HEK293T (cell line): ENCODE measurements around the gene FAM222B.
A peak's percentile ranks its signal among the peaks of the same experiment; 100 is the strongest.

Source experiments
- CTCF ChIA-PET: fragments of 350-600 bp; formaldehyde crosslinking; extraction: SDS; loops from one replicate; lab custom pipeline; 2021; ENCODE audit warnings: antibody characterized with exemption, inconsistent platforms; lab: Yijun Ruan, JAX
- POLR2A ChIA-PET: fragments of 350-600 bp; formaldehyde crosslinking; extraction: SDS; loops from one replicate; lab custom pipeline; 2020; ENCODE audit warnings: antibody characterized with exemption, inconsistent platforms; lab: Yijun Ruan, JAX
- DNase-seq: peaks from one replicate; pipeline ENCODE4 v3.0.0; 2012; ENCODE audit warnings: mixed read lengths; ENCODE audit errors: extremely low spot score
- ARNT ChIP-seq: fragments of 450-650 bp; IDR thresholded peaks from 2 replicates; pipeline ENCODE4 v1.6.1; 2017; ENCODE audit warnings: mild to moderate bottlenecking
- BHLHE40 ChIP-seq: fragments of 450-650 bp; IDR thresholded peaks from 2 replicates; pipeline ENCODE4 v1.6.1; 2016; ENCODE audit warnings: mild to moderate bottlenecking, moderate library complexity, borderline replicate concordance
- CTBP1 ChIP-seq: fragments of 450-650 bp; IDR thresholded peaks from 2 replicates; pipeline ENCODE4 v1.6.1; 2016; ENCODE audit warnings: borderline replicate concordance
- ELF4 ChIP-seq: fragments of 450-650 bp; IDR thresholded peaks from 2 replicates; pipeline ENCODE4 v1.6.1; 2017; ENCODE audit warnings: antibody characterized with exemption
- FOXA1 ChIP-seq: fragments of 450-650 bp; IDR thresholded peaks from 2 replicates; pipeline ENCODE4 v1.6.1; 2016; ENCODE audit warnings: mild to moderate bottlenecking
- FOXK2 ChIP-seq: fragments of 450-650 bp; IDR thresholded peaks from 2 replicates; pipeline ENCODE4 v1.6.1; 2016; ENCODE audit warnings: mild to moderate bottlenecking
- FOXM1 ChIP-seq: fragments of 450-650 bp; IDR thresholded peaks from 2 replicates; pipeline ENCODE4 v1.6.1; 2017; ENCODE audit warnings: mild to moderate bottlenecking, borderline replicate concordance
- HDGF ChIP-seq: fragments of 450-650 bp; IDR thresholded peaks from 2 replicates; pipeline ENCODE4 v1.6.1; 2017; ENCODE audit warnings: antibody characterized with exemption, borderline replicate concordance
- L3MBTL2 ChIP-seq: fragments of 450-650 bp; conservative IDR thresholded peaks from 2 replicates; pipeline ENCODE4 v1.6.1; 2016; ENCODE audit warnings: mild to moderate bottlenecking
- LEF1 ChIP-seq: fragments of 450-650 bp; IDR thresholded peaks from 2 replicates; pipeline ENCODE4 v1.6.1; 2017; ENCODE audit warnings: mild to moderate bottlenecking, borderline replicate concordance
- NFRKB ChIP-seq: fragments of 450-650 bp; IDR thresholded peaks from 2 replicates; pipeline ENCODE4 v1.6.1; 2016; ENCODE audit warnings: mild to moderate bottlenecking, moderate library complexity
- SP1 ChIP-seq: fragments of 450-650 bp; IDR thresholded peaks from 2 replicates; pipeline ENCODE4 v1.6.1; 2017
- SUZ12 ChIP-seq: fragments of 450-650 bp; IDR thresholded peaks from 2 replicates; pipeline ENCODE4 v1.6.1; 2016; ENCODE audit warnings: mild to moderate bottlenecking
- TARDBP ChIP-seq: fragments of 450-650 bp; IDR thresholded peaks from 2 replicates; pipeline ENCODE4 v1.6.1; 2016
- ZNF384 ChIP-seq: fragments of 450-650 bp; IDR thresholded peaks from 2 replicates; pipeline ENCODE4 v1.6.1; 2016
- TF ChIP-seq, protein P1 (sequence below): fragments of 450-650 bp; IDR thresholded peaks from 2 replicates; pipeline ENCODE4 v1.6.1; 2016

The FAM222B gene

GRCh38 chr17:28710861-28711722, 131.5 kb downstream of the FAM222B start:
- ChIA-PET CTCF (interaction anchor here (0.7 to 2.8 kb wide), 6 partner anchors 8 to 122 kb away, joined by 3 to 14 read pairs (median 4); partner anchors contain the start of genes RPL23A and TLCD1), POLR2A (interaction anchor here (0.7 to 15.7 kb wide), 18 partner anchors 9 to 241 kb away, joined by 3 to 309 read pairs (median 4); partner anchors contain the start of genes BLTP2, FAM222B, NEK8 and PHF12)
- peak; percentile 85 for DNase-seq
- TF ChIP-seq ELF4 = 0 out of 2 replicates have a peak, but pooled peaks have one; percentile 34
- no peak for TF ChIP-seq SUZ12
- peak; percentile 94 for TF ChIP-seq L3MBTL2

DNA sequence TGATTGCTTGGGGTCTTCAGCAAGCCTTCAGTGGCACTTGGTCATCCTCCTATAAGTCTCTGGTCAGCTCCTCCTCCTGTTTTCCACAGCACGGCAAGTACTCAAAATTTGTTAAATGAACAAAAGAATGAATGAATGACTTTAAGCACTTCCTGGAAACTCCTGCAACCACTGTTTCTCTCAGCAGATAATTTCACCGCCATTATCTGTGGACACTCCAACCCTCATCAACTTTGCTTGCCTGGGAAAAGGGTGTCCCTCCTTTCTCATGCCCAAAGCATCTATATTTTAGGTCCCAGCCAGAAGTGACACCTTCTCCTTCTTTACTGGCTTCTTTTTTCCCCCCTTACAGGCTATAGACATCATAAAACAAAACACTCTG, 135.3 kb downstream of the FAM222B start:
- POLR2A ChIA-PET = interaction anchor here (15.7 kb wide), 1 partner anchor 17 kb away, joined by 309 read pairs; the partner anchor contains the start of genes NEK8, RPL23A and TLCD1
- no peak for DNase-seq
- CTCF ChIA-PET = interaction anchor here (1.1 kb wide), 1 partner anchor 18 kb away, joined by 3 read pairs; no protein-coding TSS in a partner anchor
- TF ChIP-seq HDGF = no peak
- no peak for TF ChIP-seq ARNT
- no peak for TF ChIP-seq FOXK2
- TF ChIP-seq SP1 = no peak
- TF ChIP-seq FOXA1 = no peak
- no peak for TF ChIP-seq BHLHE40
- TF ChIP-seq SUZ12 = no peak
- TF ChIP-seq TARDBP = no peak
- no peak for TF ChIP-seq L3MBTL2
- no peak for TF ChIP-seq CTBP1
- no peak for TF ChIP-seq ELF4
- no peak for TF ChIP-seq FOXM1
- TF ChIP-seq NFRKB = no peak
- TF ChIP-seq ZNF384 = no peak
- TF ChIP-seq, protein P1, sequence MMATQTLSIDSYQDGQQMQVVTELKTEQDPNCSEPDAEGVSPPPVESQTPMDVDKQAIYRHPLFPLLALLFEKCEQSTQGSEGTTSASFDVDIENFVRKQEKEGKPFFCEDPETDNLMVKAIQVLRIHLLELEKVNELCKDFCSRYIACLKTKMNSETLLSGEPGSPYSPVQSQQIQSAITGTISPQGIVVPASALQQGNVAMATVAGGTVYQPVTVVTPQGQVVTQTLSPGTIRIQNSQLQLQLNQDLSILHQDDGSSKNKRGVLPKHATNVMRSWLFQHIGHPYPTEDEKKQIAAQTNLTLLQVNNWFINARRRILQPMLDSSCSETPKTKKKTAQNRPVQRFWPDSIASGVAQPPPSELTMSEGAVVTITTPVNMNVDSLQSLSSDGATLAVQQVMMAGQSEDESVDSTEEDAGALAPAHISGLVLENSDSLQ = no peak
- no peak for TF ChIP-seq LEF1

- no peak for DNase-seq
- CTCF ChIA-PET = interaction anchor here (1.1 kb wide), 1 partner anchor 18 kb away, joined by 3 read pairs; no protein-coding TSS in a partner anchor
- POLR2A ChIA-PET = interaction anchor here (1.1 to 15.7 kb wide), 3 partner anchors 9 to 45 kb away, joined by 3 to 309 read pairs (median 3); partner anchors contain the start of genes NEK8, RPL23A, SDF2 and SUPT6H
- no peak for TF ChIP-seq NFRKB
- TF ChIP-seq HDGF = no peak
- no peak for TF ChIP-seq CTBP1
- TF ChIP-seq L3MBTL2 = no peak
- TF ChIP-seq FOXA1 = no peak
- TF ChIP-seq SP1 = no peak
- TF ChIP-seq, protein P1 = no peak
- TF ChIP-seq LEF1 = no peak
- no peak for TF ChIP-seq SUZ12
- TF ChIP-seq ARNT = no peak
- TF ChIP-seq ZNF384 = no peak
- TF ChIP-seq TARDBP = no peak
- TF ChIP-seq FOXK2 = no peak
- no peak for TF ChIP-seq FOXM1
- TF ChIP-seq ELF4 = no peak
- no peak for TF ChIP-seq BHLHE40
Measured at GRCh38 chr17:28706471-28707338, 135.9 kb downstream of the FAM222B start.
